Stimulated activated CD8-positive, alpha-beta memory T cell treated with anti-CD3 and anti-CD28 coated beads, Interleukin-12 subunit alpha, Interleukin-12 subunit beta, amount 100 ng/mL, for 24 hours (primary cell): ENCODE data around the gene FCHSD2.

ENCODE experiments used
- DNase-seq: peaks from one replicate; pipeline ENCODE4 v3.0.0-alpha.2; 2020; ENCODE audit errors: extremely low read depth

FCHSD2 gene

DNA sequence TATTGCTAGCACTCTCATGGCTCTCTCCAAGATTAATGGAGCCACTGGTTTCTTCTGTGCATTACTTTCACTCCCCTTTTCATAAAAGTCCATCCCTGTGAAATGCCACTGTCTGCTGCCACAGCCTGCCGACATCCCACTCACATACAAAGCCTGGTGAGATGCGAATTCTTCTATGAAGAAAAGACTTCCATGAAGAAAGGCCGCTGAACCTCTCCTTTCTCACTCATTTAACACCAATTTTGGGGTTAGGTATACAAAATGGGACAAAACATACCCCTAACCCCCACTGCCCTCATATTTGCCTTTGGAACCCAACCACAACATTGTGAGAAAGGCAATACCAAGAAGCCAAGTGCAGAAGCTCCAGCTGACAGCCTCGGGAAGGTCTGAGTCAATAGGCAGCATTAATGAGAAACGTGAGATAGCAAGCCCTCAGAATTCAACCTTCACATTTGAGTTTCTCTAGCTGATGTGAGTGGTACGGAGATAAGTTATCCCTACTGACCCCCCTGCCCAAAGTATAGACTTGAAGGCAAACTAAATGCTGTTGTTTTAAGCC is 171.5 kb downstream of the FCHSD2 start:
- DNase-seq = no peak

DNA sequence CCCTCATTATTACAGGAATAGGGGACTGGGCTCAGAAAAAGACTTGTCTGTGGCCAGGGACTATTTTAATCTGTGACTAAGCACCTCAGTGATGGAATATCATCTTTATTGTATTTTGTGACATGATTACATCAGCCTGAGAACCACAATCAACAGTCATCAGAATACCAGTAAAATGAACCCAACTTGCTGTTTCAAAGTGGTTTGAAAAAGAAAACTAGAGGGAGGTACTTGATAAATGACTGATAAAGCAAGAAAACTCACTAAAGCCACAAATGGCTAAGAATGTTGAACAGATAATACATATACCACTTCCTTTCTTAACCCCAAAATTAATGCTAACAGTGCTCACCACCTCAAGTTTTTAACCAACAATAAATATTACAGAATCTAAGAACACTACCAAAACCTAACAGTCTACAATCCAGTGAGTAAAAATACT is 172.2 kb downstream of the FCHSD2 start:
- DNase-seq = no peak

DNA sequence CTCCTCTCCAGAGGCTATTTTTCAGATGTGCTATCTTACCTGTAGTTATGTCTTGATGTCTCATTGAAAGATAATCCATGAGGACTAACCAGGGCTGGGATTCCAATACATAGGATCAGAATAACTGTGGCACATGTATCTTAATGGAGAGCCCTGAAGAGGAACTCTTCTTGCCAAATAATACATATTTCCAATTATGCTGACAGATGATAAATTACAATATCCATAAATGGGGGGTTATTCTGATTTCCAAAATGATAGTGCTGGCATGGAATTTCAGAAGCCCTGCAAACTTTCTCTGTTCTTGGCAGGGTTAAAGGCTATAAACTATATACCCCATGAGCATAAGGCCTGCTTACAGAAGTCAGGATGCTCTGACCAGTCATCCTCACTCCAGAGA is 173.7 kb downstream of the FCHSD2 start:
- no peak for DNase-seq

DNA sequence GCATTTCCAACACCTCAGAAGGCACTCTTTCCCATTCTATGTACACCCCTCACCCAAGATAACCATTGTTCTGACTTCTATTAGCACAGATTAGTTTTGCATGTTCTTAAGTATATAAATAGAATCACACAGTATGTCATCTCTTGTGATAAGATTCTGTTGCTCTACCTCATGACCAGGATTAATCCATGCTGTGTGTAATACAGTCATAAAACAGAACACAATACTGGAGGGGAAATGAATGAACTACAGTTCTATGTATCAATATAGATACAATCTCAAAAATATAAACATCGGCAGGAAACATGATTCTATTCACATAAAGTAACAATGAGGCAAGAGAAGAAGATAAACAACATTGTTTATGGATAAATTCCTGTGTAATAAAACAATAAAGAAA is 176.4 kb downstream of the FCHSD2 start:
- DNase-seq = no peak

DNA sequence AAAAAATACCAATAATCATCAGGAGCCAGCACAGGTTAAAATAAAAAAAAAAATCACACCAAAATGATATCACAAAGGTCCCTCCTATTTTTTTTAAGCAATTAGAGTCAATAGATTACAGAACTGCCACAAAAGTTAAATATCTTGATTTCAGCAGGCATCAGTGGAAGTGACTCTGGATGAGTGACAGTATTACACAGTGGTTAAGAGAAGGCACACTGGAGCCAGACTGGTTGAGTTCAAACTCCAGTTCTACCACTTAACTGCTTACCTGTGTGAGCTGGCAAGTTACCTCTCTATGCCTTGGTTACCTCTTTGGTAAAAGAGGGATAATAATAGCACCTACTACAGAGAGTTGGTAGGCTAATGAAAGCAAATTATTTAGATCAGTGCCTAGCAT is 179.4 kb downstream of the FCHSD2 start:
- no peak for DNase-seq

DNA sequence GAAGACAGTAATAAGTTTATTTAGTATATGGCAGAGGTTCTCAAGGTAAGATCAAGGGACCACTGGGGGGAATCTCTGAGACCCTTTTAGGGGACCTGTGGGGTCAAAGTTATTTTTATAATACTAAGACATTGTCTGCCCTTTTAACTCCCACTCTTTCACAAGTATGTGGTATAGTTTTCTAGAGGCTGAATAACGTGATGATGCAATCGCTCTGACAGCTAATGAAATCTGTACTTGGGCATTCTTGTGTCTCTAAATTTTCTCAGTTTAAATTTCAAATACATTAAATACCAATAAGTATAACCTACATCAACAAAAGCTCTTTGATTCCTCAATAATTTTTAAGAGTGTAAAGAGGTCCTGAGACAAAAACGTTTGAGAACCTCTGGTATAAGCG is 180.0 kb downstream of the FCHSD2 start:
- no peak for DNase-seq

DNA sequence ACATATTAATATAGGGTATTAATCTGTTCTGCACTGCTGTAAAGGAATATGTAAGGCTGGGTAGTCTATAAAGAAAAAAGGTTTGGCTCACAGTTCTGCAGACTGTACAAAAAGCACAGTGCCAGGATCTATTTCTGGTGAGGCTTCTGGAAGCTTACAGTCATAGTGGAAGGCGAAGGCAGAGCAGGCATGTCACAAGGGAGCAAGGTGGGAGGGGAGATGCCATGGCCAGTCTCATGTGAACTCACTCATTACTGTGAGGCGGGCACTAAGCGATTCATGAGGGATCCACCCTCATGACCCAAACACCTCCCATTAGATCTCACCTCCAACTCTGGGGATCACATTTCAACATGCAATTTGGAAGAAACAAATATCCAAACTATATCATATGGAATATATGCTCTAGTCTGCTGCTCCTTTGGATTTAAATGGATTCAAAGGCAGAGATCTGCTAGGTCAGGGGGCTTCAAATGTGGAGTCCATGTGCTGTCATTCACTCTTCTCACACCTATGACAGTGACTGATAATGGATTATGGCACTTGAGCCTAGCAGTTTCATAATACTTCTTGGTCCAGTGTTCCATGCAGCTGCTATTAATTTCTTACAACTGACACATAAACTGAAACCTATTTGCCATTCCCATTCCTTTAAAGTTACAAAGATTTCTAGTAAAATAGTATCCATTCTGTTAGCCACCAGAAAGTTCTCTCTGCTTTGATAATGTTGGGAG is 182.0 kb downstream of the FCHSD2 start:
- no peak for DNase-seq

DNA sequence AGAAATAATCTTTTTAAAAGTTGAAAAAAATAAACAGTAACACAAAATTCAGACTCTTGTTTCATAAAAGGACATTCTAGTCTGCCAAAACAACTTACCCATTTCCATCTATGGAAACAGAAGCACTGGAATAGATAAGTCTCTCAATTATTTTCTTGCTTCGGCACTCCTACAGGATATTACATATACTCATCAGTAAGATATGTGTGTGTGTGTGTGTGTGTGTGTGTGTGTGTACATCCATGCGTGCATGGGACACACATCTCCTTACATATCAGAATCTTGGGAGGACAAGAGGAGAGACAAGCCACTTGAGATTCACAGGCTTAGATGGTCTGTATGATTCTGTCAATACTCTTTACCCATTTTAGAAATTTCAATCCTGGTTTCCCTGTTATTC is 183.3 kb downstream of the FCHSD2 start:
- no peak for DNase-seq

DNA sequence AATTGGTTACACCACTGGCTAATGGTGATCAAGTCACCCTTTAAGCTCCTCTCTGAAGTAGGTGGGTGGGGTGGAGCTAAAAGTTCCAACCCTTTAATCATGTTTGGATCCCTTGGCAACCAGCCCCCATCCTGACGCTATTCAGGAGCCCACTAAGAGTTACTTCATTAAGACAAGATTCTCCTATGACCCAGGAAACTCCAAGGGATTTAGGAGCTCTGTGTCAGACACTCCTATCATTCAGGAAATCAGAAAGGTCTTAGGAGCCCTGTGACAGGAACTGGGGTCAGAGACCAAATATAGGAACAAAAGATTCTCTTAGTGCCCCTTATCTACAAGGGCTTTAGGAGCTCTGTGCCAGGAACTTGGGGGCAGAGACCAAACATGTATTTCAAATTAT is 186.7 kb downstream of the FCHSD2 start:
- no peak for DNase-seq

DNA sequence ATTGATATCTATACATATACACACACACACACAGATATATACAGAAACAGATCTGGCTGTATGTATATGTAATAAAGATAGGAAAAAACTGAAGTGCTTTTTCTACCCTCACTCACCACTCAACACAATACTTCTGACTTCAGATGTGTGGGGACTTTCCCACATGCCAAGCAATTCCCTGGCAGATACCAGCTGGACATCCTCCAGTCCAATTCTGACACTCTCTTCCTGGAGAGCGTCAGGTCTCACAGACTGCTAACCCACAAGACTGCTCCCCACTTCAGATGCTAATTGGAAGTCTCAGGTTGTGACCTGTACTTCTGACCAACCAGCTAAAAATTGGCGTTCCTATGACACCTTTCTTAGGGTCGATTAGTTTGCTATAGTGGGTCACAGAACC is 187.3 kb downstream of the FCHSD2 start:
- DNase-seq = no peak

DNA sequence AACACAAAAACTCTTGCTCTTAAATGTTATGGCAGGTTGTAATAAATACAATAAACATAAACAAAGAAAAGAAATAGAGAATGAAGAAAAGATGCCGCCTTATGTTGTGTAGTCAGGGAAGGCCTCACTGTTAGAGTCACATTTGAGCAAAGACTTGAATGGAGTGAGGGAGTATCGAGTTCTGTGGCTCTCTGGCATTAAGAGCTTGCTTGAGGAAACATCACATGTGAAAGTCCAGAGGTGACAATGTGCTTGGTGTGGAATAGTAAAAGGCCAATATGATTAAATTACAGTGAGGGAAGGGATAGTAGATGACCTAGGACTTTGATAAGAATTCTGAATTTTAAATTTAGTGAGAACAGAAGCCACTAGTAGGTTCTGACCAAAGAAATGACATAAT is 188.5 kb downstream of the FCHSD2 start:
- no peak for DNase-seq

DNA sequence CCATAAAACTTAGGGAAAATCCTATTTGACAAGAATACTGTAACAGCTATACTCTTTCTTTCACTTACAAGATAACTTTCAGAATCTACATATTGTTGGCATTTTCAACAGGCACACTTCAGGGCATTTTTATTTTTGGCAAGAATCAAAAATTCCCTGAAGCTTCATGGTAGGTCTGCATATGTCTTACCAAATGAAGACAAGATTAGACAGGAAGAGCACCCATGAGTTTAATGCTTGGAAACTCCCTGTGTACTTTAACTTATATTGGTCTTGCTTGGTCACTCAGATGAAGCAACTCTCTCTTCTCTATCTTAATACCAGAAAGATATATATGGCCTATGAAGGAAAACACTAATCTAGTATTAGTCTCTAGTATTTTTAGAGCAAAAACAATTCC is 190.2 kb downstream of the FCHSD2 start:
- no peak for DNase-seq

DNA sequence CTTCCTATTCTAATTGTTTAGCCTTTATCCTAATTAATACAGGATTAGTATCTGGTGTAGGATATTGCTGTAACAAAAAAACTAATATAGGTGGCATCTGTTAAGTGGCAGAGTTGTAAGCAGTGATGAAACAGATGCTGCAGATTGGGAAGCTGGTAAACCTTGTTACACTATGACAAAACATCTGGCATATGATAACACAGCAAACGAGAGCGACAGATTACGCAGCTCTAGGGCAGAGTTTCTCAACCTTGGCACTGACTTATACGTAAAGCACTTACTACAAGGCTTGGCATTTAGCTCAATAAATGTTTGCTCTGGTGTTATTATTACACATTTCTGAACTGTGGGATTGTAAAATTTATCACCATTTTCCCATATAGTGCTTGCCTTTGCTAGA is 190.9 kb downstream of the FCHSD2 start:
- no peak for DNase-seq

DNA sequence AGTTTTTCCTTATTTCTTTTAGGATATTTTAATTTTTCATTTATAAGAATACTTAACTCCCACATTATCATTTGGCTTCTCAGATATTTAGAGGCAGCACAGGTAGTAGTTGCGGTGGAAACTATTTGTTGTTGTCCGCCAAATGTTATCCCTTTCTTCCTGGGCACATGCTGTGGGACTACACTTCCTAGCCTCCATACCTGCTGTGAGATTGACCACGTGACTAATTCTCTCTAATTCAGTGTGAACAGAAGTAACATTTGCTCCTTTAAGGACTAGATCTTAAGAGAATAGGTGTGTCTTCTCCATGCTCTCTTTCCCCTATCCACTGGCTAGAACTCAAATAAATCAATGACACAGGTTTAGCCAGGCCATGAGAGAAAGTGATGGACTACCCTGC is 191.4 kb downstream of the FCHSD2 start:
- DNase-seq = no peak

DNA sequence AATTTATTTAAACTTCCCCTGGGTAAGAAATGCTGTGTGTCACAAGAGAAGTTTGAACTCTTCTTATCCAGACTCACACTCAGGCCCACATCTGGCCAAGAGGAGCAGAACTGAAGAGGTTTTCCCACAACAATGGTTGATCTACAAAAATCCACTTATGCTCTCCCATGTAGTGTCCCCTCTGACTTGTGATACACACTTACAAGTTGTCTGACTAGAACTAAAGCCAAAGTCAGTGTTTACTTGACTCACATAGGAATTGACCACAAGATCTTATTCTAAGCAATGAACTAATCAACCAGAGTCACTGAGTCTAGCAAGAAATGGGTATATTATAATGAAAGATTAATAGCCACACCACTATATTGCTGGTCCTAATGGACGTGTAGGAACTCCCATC is 194.9 kb downstream of the FCHSD2 start:
- DNase-seq = no peak

DNA sequence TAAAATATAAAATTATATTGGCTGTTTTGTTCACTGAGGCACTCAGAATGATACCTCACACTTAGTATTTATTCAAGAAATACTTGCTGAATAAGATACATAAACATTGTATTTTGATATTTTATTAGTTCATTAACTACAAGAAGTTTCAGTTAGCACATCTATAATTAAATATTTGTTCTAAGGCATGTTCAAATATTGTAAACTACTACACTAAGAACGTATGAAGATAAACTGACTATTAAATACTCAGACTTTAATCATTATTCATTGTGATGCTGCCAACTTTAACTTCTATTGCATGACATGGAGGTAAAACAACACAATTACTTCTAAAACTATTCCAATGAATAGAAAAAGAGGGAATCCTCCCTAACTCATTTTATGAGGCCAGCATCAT is 198.5 kb downstream of the FCHSD2 start:
- no peak for DNase-seq

DNA sequence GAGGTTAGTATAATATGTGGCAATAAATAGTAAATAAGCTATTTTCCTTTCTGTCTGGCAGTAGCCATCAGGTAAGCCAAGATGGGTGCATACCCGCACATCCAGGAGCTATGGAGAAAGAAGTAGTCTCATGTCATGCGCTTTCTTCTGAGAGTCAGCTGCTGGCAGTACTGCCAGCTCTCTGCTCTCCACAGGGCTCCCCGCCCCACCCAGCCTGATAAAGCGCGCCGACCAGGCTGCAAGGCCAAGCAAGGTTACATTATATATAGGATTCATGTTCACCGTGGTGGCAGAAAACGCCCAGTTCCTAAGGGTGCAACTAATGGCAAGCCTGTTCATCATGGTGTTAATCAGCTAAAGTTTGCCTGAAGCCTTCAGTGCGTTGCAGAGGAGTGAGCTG is 201.7 kb downstream of the FCHSD2 start:
- no peak for DNase-seq

DNA sequence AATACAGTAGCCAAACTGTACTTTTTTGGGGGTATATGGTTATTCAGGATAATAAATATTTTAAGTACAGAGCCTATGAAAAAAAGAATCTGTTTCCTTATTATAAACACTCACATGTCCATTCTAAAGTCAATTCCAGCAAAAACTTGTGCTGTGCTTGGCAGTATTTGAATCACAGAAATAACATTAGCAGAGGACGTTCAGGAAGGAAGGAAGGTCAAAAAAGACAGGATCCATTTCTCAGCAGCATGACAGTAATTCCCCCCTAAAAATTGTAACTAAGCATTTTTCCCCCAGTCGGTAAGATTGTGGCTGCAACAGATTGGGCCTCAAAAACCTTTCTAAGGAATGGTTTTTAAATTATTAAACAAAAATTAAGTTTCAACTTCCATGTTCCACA is 203.1 kb downstream of the FCHSD2 start:
- no peak for DNase-seq

DNA sequence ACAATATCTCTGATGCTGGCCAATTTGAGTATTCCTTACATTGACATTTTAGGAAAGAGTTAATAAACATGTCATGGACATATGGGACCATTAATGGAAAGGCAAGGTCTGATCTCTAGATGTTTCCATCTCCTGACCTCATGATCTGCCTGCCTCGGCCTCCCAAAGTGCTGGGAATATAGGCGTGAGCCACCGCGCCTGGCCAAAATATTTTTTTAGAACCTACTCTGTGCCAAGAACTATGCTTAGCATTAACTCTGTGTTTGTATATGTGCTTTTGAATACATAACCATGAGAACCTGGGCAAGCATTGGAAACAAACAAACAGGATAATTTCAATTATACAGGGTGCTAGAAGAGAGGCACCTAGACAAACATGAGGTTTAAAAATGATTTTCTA is 204.7 kb downstream of the FCHSD2 start:
- DNase-seq = no peak

DNA sequence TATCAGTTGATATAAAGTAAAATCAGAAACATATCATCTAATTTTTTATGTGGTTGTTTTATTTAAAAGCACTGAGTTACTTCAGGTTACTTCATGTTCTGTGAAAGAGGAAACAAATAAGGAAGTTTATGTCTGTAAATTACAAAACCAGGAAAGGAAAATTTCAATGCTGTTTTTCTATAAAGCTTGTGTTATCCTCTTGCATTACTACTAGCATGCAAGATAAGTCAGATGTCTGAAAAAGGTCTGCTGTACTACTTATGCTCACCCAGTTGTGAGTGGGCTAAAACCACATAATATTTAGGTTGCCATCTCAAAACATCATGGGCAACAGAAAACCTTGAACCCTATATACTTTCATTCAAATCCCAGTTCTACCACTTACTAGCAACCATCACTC is 206.4 kb downstream of the FCHSD2 start:
- no peak for DNase-seq

DNA sequence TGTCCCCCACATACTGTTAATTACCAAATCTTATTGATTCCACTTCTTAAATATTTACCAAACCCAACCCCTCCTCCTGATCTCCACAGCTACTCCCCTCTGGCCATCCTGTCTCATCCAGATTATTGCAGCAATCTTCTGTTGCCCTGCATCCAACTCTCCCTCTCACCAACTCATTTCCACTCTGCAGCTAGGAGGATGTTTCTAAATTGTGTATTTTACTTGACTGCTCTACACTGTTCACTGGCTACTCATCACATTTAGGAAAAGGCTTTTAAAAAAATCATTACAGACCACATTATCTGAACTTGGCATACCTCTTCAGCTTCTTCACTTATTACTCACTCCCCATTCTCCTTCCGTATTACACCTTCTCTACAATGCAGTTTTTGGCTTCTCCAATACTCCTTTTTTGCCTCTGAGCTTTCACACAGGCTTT is 210.0 kb downstream of the FCHSD2 start:
- no peak for DNase-seq

DNA sequence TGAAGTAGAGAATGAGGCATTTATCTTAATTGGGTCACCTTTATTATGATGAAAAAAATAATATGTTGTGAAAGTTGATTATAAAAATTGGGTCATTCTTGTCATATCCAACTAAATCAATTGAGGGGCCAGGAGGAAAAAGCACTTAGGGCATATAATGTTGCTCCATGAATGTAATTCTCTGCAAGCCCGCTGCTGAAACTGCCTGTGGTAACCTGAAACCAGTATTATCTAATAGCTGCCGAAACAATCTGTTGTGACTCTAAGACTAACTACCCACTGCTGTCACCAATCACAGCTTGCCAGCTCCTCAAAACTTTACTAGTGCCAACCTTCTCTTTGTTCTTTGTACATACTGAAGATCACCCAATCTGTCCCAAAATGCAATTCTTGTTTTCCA is 212.1 kb downstream of the FCHSD2 start:
- DNase-seq = no peak

DNA sequence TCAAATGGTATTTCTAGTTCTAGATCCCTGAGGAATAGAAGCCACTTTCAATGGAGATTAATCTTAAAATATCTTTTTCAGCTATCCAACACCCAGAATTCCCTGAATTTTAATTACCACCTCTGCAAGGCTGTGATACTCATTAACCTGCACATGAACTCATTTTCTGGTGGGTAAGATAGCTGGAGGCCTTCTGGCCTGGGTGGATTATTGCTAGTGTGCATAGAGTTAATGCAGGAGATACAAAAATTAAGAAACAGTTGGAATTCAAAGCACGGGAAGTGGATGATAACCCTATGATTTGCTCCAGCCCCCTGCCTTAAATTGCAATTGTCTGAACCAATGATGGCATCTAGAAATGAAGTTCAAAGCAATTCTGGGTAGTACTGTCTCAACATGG is 212.9 kb downstream of the FCHSD2 start:
- DNase-seq = no peak

DNA sequence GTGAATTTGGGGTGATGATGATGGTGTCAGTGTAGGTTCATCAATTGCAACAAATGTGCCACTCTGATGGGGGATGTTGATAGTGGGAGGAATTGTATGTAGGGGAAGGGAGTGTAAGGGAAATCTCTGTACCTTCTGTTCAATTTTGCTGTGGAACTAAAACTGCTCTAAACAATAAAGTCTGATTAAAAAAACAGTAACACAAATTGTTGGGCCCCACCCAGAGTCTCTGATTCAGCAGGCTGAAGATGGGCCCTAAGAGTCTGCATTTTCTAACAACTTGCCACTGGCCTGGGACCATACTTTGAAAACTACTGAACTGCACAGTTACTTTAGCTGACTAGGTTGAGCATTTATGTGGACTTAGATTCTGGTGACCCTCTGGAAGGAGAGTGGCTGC is 214.7 kb downstream of the FCHSD2 start:
- no peak for DNase-seq
